GM06990 (cell line): ENCODE measurements around the gene HOXB1.

Source experiments
- DNase-seq: peaks from one replicate; pipeline ENCODE4 v3.0.0-alpha.2; 2011; ENCODE audit not compliant: insufficient read length; ENCODE audit errors: extremely low read depth
- H3K27me3 ChIP-seq: replicated peaks from 2 replicates; pipeline ENCODE4 v1.6.0; 2011; ENCODE audit warnings: low read length; ENCODE audit not compliant: control insufficient read depth, insufficient read depth
- H3K36me3 ChIP-seq: 2 replicates; pipeline ENCODE4 v1.5.1; 2011; ENCODE audit warnings: low read length; ENCODE audit not compliant: control insufficient read depth, insufficient read depth
- H3K4me3 ChIP-seq: replicated peaks from 2 replicates; pipeline ENCODE4 v1.5.1; 2011; ENCODE audit warnings: low read depth, mild to moderate bottlenecking, control low read depth, low read length
- TF ChIP-seq, protein P1 (sequence below): IDR thresholded peaks from 2 replicates; pipeline ENCODE4 v1.5.1; 2011; ENCODE audit warnings: low read length, control low read depth, mild to moderate bottlenecking, inconsistent platforms; ENCODE audit not compliant: insufficient read depth, poor library complexity, severe bottlenecking

The HOXB1 gene

DNA sequence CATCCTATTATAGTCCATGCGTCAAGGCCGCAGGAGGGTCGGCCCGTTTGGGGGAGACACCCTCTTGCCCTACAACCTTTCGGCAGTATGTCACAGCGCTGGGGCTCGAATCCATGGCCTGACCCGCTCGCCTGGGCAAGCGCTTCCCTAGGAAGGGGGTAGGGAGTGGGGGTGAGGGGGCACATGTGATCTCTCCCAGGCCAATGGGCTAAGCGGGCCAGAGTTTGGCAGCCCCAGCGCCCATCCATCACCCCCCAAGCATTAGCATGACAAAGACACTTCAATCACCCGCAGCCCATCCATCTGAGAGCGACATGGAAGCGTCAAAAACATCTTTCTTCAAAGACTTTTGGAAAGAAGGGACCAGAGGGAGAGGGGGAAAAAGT is at the start of gene HOXB1:
Gene HOXB1 (minus strand): TSS at position 125 of the 386 bp plus-strand sequence. CDS start 107 bp downstream, at position 18.
- Histone ChIP-seq H3K4me3 (no peak within 1 kb of the TSS), H3K36me3 (no peaks in the 10 kb centered on the region), H3K27me3 (no peaks in the 10 kb centered on the region; the same call in 1 of the 2 replicates)
- TF ChIP-seq, protein P1, sequence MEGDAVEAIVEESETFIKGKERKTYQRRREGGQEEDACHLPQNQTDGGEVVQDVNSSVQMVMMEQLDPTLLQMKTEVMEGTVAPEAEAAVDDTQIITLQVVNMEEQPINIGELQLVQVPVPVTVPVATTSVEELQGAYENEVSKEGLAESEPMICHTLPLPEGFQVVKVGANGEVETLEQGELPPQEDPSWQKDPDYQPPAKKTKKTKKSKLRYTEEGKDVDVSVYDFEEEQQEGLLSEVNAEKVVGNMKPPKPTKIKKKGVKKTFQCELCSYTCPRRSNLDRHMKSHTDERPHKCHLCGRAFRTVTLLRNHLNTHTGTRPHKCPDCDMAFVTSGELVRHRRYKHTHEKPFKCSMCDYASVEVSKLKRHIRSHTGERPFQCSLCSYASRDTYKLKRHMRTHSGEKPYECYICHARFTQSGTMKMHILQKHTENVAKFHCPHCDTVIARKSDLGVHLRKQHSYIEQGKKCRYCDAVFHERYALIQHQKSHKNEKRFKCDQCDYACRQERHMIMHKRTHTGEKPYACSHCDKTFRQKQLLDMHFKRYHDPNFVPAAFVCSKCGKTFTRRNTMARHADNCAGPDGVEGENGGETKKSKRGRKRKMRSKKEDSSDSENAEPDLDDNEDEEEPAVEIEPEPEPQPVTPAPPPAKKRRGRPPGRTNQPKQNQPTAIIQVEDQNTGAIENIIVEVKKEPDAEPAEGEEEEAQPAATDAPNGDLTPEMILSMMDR = no peak
- DNase-seq = no peak

DNA sequence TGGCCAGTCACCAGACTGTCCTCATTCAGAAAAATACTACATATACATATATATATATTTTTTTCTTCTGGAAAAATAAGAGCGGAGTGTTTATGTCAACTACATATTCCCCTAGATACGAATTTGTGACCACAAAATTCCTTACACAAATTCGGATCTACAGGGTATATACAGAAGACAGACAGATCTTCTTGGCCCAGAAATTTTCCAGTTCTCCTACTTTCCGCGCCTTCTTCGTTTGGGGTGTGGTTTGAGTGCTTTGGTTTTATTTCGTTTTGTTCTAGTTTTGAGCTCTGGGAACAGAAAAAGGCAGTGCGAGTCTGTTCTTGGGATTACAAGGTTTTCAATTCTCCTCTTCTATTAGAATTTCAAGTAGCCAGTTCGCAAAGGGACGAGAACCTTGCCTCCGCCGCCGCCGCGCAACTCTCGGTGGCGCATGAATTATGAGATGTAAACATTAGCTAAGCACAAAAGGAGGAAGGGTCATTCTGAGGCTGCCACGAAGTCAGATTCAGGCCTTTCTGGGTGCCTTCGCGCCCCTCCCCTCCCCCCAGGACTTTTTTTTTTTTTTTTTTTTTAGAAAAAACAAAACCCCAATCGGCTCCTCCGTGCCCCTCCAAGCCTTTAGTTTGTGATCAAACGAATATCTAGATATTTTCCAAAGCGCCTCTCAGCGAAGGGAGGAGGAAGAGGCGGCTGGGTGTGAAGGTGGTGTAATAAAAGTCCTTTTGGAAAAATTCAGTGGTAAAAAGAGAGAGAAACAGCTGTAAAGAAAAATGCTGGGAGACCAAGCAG is 49.1 kb upstream of the HOXB1 start:
- no peak overlapping the region; the same call in 1 of the 2 replicates for H3K4me3 ChIP-seq
- no peaks in the 10 kb centered on the region for H3K36me3 ChIP-seq
- no peaks in the 10 kb centered on the region for H3K27me3 ChIP-seq
- TF ChIP-seq, protein P1 = no peak
- no peak for DNase-seq

GRCh38 chr17:48579471-48579759 is 48.6 kb upstream of the HOXB1 start:
- peak overlapping the region; percentile 75 for H3K4me3 ChIP-seq
- no peak for DNase-seq
- TF ChIP-seq, protein P1 = no peak
- no peaks in the 10 kb centered on the region for H3K36me3 ChIP-seq
- H3K27me3 ChIP-seq = no peaks in the 10 kb centered on the region

DNA sequence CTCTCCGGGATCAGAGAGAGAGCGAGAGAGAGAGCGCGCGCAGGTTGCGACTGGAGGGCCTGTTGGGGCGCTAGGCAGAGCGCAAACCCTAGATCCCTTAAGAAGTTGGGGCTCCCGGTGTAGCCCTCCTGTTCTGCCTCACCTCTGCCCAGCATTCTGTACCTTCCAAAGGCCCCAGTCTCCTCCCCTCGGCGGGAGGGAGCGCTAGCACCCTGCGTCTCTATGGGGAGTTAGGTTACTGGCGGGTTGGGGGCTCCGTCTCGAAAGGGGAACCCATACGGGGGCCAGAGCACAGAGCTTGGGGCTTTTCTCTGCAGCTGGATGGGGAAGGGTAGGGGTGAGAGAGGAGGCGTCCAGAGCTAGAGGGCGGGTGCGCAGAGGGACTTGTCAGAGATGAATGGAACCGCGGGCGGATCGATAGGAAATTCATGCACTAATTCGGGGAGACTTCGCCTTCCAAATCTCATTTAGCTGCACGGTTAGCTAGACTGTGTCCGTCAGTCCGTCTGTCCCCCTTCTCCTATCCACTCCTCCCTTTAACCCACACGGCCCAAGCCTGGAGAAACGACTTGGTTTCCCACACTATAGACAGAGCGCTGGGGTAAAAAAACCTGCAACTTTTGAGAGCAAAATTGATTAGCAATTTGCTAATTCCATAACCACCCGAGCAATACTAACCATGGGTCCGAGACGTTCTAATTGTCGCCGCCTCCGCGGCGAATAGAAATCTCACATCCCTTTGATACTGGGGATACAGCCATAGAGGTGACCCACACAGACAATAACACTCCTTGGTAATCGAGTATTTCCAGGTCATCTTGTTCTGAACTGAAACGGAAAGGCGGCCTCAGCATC is 48.0 kb upstream of the HOXB1 start:
- DNase-seq = no peak
- no peaks in the 10 kb centered on the region for H3K36me3 ChIP-seq
- H3K27me3 ChIP-seq = no peaks in the 10 kb centered on the region
- TF ChIP-seq, protein P1 = peak; percentile 22
- H3K4me3 ChIP-seq = peak overlapping the region; percentile 75

GRCh38 chr17:48577946-48578615 is 47.3 kb upstream of the HOXB1 start, which contains the start of gene HOXB4:
HOXB4 (minus strand) TSS chr17:48578350; CDS start chr17:48578319, 31 bp downstream.
- H3K36me3 ChIP-seq = no peaks in the 10 kb centered on the region
- H3K27me3 ChIP-seq = no peaks in the 10 kb centered on the region
- TF ChIP-seq, protein P1 = no peak
- peak; percentile 68 for DNase-seq
- H3K4me3 ChIP-seq = peak within 1 kb of the TSS; percentile 75
